Heart left ventricle (tissue), 13 donors: ENCODE data around the gene CHCHD6.
"Not testable (repeated sequence)": the region's sequence is repeated elsewhere in the genome, so short reads cannot be mapped to it uniquely, and the experiment has no call there.

Experiments used
- CTCF ChIP-seq, 12 donors: fragments of 200-600 bp; sonication (generic) in 4 of 12; IDR thresholded peaks; one replicate each; pipeline versions ENCODE4 v1.5.0 to v1.8.0; 2018 to 2022; ENCODE audit warnings: antibody characterized with exemption in 12 of 12, mild to moderate bottlenecking in 5 of 12
- POLR2A ChIP-seq, 2 donors: fragments of 450-650 bp; IDR thresholded peaks; one replicate each; pipeline ENCODE4 v1.6.1; 2017; ENCODE audit warnings: antibody characterized with exemption in 2 of 2, mild to moderate bottlenecking in 2 of 2, moderate library complexity in 2 of 2
- donor health status: ischemic (EF 13 %, LVEDD 7.1; RV severe dilation, severe dysfunction).
- donor health status: DM: no; HTN: yes; CAD: no.
- donor health status: DM: no; HTN: no; CAD: no.
- donor health status: ischemic (EF 25% LVEDD 6.9; RV normal size, moderate dysfunction).
- donor health status: ischemic (EF 25% LVEDD 5.7; RV mildly dilated, moderate dysfunction).
- donor health status: ischemic (EF 35%, LVEDD 5.7; RV mildly dilated, moderate dysfunction).
- donor health status: nonischemic (EF 11% LVEDD 7.7; RV severe dilation, severe dysfunction).
- donor health status: DM: yes; HTN: yes; CAD: no.
- donor health status: PGD.
- donor health status: ischemic (EF 29% LVEDD 5.4; RV normal size, mild dysfunction).
- donor health status: nonischemic (EF 23%, LVEDD 6.1; RV moderate dilation, normal function).

- TF ChIP-seq POLR2A, CTCF (IDR thresholded peaks at IDR 0.05): not testable (repeated sequence)
These were observed 87.3 kb downstream of the CHCHD6 start for GRCh38 chr3:126791320-126791719.
